RWPE1 (cell line): ENCODE data around the gene POLR3A.
A peak's percentile ranks its signal among the peaks of the same experiment; 100 is the strongest.

Experiments used
- CTCF ChIA-PET: fragments of 350-600 bp; sonication (Branson Sonifier 250); formaldehyde crosslinking; extraction: SDS; loops from one replicate; lab custom pipeline; 2021; lab: Yijun Ruan, JAX
- POLR2A ChIA-PET: fragments of 400-600 bp; formaldehyde crosslinking; extraction: SDS; loops from one replicate; lab custom pipeline; 2020; ENCODE audit warnings: antibody characterized with exemption; ENCODE audit not compliant: low non-redundant PET; lab: Yijun Ruan, JAX
- DNase-seq: peaks from one replicate; pipeline ENCODE4 v3.0.0; 2012; ENCODE audit warnings: low spot score
- H3K27ac ChIP-seq: fragments of 450-650 bp; 2 replicates; pipeline ENCODE4 v1.5.1; 2017
- TF ChIP-seq, protein P1 (sequence below): fragments of 450-650 bp; conservative IDR thresholded peaks from 2 replicates; pipeline ENCODE4 v1.5.1; 2017; ENCODE audit warnings: low read depth, mild to moderate bottlenecking

POLR3A gene

DNA sequence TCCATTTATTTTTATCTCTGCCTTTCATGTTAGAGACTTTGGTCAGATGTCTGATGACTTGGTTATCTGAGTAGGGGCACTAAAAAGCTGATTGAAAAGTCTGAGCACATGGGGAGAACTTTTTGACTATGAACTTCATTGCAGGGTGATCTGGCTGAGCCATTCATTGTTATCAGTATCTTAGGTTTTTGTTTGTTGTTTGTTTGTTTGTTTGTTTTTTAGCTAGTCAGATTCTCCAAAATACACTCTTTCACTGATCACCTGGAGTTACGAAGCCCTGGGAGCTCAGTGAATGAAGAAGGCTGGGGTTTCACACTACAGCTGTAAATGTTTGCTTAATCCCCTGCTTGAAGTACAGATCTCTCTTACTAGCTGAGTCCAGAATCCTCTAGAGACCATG is 74.2 kb downstream of the POLR3A start:
- TF ChIP-seq, protein P1, sequence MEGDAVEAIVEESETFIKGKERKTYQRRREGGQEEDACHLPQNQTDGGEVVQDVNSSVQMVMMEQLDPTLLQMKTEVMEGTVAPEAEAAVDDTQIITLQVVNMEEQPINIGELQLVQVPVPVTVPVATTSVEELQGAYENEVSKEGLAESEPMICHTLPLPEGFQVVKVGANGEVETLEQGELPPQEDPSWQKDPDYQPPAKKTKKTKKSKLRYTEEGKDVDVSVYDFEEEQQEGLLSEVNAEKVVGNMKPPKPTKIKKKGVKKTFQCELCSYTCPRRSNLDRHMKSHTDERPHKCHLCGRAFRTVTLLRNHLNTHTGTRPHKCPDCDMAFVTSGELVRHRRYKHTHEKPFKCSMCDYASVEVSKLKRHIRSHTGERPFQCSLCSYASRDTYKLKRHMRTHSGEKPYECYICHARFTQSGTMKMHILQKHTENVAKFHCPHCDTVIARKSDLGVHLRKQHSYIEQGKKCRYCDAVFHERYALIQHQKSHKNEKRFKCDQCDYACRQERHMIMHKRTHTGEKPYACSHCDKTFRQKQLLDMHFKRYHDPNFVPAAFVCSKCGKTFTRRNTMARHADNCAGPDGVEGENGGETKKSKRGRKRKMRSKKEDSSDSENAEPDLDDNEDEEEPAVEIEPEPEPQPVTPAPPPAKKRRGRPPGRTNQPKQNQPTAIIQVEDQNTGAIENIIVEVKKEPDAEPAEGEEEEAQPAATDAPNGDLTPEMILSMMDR = no peak
- CTCF ChIA-PET = interaction anchor here (1.2 to 1.3 kb wide), 2 partner anchors 14 to 108 kb away, joined by 3 to 8 read pairs; no protein-coding TSS in a partner anchor
- DNase-seq = no peak
- no peak overlapping the region for H3K27ac ChIP-seq
- POLR2A ChIA-PET = interaction anchor here (0.6 kb wide), 1 partner anchor 23 kb away, joined by 4 read pairs; no protein-coding TSS in a partner anchor

DNA sequence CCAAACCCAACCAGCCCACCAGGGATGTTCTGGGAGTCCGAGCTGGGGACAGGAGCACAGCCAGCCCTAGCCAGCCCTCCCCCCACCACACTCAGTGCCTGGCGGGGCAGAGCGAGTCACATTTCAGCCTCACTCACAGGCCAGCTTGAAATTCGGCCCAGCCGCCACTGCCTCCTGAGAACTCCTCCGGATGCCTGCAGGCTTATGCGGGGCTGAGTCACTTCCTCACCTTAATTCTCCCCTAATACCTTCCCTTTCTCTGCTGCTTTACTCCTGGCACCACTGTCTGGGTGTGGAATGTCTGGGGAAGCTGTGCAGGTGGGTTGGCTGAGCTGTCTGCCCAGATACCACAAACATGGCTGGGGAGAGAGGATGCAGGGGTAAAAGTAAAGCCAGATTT is 80.1 kb downstream of the POLR3A start:
- TF ChIP-seq, protein P1 = no peak
- CTCF ChIA-PET = interaction anchor here (0.8 to 0.9 kb wide), 2 partner anchors 18 to 80 kb away, joined by 3 to 7 read pairs; partner anchors contain the start of gene POLR3A
- peak overlapping the region; percentile 94 for H3K27ac ChIP-seq
- DNase-seq = peak; percentile 96
- POLR2A ChIA-PET = interaction anchor here (0.6 to 1.3 kb wide), 3 partner anchors 23 to 81 kb away, joined by 3 to 5 read pairs (median 5); no protein-coding TSS in a partner anchor

DNA sequence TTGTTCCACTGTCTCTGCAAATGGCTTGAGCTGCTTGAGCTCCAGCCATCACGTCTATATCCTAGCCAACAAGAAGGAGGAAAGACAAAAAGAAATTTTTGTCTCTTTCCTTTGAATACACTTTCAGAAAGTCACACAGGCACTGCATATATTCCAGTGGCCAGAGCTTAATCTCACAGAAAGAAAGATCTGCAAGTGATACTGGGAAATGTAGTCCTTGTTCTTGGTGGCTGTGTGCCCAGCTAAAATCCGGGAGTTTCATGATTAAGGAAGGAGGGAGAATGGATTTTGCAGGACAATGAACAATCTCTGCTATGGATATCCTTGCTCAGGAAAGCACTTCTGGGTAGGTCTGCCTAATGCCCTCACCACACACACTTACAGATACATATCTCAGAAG is 83.2 kb downstream of the POLR3A start:
- ChIA-PET POLR2A (interaction anchor here (0.9 kb wide), 1 partner anchor 47 kb away, joined by 4 read pairs; no protein-coding TSS in a partner anchor), CTCF (no interaction called here)
- DNase-seq = no peak
- TF ChIP-seq, protein P1 = no peak
- H3K27ac ChIP-seq = no peak overlapping the region

DNA sequence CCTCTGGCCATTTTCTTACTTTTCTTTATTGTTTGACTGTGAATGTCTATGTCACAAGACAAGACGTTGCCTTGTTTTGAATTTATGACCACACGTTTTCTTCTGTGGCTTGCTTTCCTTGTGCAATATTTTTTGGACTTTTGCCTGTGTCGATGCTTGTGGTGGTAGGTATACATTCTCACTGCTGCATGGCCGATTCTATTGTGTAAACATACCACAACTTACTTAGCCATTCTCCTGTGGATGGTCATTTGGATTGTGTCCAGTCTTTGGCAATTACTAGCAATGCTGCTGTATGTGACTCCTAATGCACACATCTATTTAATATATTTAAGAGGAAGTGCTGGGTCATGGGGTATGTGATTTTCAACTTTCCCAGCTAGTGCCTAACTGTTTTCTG is 84.8 kb downstream of the POLR3A start:
- TF ChIP-seq, protein P1 = no peak
- CTCF ChIA-PET = interaction anchor here (0.8 kb wide), 1 partner anchor 75 kb away, joined by 3 read pairs; no protein-coding TSS in a partner anchor
- POLR2A ChIA-PET = no interaction called here
- no peak for DNase-seq
- H3K27ac ChIP-seq = peak overlapping the region; percentile 95

DNA sequence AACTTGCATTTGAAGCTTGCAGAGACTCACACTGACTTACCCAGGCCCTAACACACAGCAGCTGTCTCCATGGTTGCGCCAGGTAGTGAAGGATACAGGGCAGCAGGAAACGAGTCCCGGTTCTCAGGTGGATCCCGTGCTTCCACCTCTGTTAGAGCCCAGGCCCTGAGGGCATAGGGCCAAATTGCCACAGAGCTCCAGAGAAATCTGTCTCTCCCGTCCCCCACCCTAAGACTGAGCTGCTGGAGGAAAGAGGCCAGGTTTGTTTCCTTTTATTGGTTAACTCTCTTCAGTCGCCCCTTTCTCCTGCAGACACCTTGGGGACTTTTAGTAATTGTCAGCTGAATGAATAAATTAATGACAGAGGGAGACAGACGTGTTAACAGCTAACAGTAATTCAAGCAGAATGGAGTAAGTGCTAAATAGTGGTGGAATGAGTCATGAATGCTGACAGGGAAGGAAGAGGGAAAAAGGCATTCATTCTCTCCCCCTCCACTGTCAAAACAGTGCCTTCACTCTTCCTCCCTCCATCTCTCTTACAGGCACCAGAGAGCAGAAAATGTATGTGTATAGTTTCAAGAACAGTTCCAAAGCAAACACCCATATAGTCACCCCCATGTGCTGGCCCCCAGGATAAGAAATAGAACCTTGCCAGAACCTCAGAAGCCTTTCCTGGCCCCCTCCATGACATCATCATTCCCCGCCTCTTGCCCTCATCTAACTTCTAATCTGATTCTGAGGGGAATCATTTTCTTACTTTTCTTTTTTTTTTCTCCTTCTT is 86.0 kb downstream of the POLR3A start:
- peak; percentile 88 for DNase-seq
- peak overlapping the region; percentile 95 for H3K27ac ChIP-seq
- TF ChIP-seq, protein P1 = no peak
- POLR2A ChIA-PET = interaction anchor here (0.6 to 1.1 kb wide), 2 partner anchors 14 to 39 kb away, joined by 3 to 4 read pairs; no protein-coding TSS in a partner anchor
- CTCF ChIA-PET = no interaction called here

DNA sequence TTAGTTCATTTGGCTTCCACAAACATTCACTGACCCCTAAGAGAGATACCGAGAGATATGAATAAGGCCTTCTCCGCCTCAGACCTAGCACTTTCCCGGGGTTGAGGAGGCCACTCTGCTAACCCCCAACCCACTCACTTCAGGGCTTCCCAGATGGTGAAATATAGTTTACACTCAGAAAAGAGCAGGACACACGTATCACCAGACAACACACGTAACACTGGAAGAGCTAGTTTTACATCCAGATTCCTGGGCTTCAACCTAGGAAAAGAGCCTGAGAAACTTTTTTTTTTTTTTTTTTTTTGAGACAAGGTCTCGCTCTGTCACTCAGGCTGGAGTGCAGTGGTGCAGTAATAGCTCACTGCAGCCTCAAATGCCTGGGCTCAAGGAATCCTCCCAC is 87.5 kb downstream of the POLR3A start:
- ChIA-PET CTCF (interaction anchor here (0.5 to 0.8 kb wide), 2 partner anchors 18 to 83 kb away, joined by 3 read pairs; no protein-coding TSS in a partner anchor), POLR2A (interaction anchor here (0.7 to 1.1 kb wide), 3 partner anchors 9 to 99 kb away, joined by 3 to 8 read pairs (median 4); no protein-coding TSS in a partner anchor)
- peak overlapping the region; percentile 95 for H3K27ac ChIP-seq
- TF ChIP-seq, protein P1 = no peak
- no peak for DNase-seq
